Memory B cell (primary cell): ENCODE results near the gene SH3BGRL.
A peak's percentile ranks its signal among the peaks of the same experiment; 100 is the strongest.

Experiments used
- ATAC-seq: fragments of 150-1000 bp; cut with Tn5 transposase; 2 replicates; pipeline ENCODE4 v1.10.0; 2021; ENCODE audit warnings: low read depth, mild to moderate bottlenecking, moderate library complexity
- DNase-seq, 2 donors: peaks; one replicate each; pipeline ENCODE4 v3.0.0; 2022; ENCODE audit warnings: low spot score in 2 of 2
- H3K27ac Mint-ChIP-seq: one replicate; pipeline ENCODE4 v1.8.0; 2022; ENCODE audit warnings: mild to moderate bottlenecking, moderate library complexity, mixed read lengths
- H3K27me3 Mint-ChIP-seq: one replicate; pipeline ENCODE4 v1.8.0; 2022; ENCODE audit warnings: mixed read lengths
- H3K36me3 Mint-ChIP-seq: one replicate; pipeline ENCODE4 v1.8.0; 2022; ENCODE audit warnings: mild to moderate bottlenecking, mixed read lengths
- H3K4me1 Mint-ChIP-seq: one replicate; pipeline ENCODE4 v1.8.0; 2022; ENCODE audit warnings: mixed read lengths
- H3K4me3 Mint-ChIP-seq: one replicate; pipeline ENCODE4 v1.8.0; 2022; ENCODE audit warnings: mild to moderate bottlenecking, moderate library complexity, mixed read lengths
- H3K9me3 Mint-ChIP-seq: one replicate; pipeline ENCODE4 v1.8.0; 2022; ENCODE audit warnings: mixed read lengths

SH3BGRL gene

GRCh38 chrX:81232218-81232617 lies 30.3 kb downstream of the SH3BGRL start:
- Mint-ChIP-seq H3K36me3 (peaks cover 25% of the 10 kb centered on the region), H3K27me3 (no peaks in the 10 kb centered on the region)

DNA sequence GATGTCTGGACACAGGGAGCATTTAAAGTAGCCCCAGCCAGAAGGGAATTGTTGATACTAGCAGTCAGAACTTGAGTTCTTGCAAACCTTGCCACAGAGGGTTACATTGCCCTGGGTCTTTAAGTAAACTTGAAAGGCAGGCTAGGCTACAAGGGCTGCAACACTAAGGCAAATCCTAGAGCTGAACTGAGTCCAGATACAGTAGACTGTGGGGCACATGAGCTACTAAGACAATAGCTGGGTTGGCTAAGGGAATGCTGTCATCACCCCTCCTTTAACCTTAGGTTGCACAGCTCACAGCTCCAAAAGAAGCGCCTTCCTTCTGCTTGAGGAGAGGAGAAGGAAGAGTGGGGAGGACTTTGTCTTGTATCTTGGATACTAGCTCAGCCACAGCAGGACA lies 35.6 kb downstream of the SH3BGRL start:
- Mint-ChIP-seq H3K36me3 (peaks cover 37% of the 10 kb centered on the region), H3K4me1 (peaks cover 6% of the 10 kb centered on the region), H3K27ac (no peak overlapping the region), H3K27me3 (no peaks in the 10 kb centered on the region), H3K4me3 (no peak overlapping the region), H3K9me3 (peaks cover 2% of the 10 kb centered on the region)
- DNase-seq (no peak), ATAC-seq (no peak)

More at GRCh38 chrX:81232218-81232617, 30.3 kb downstream of the SH3BGRL start:
- no peak for ATAC-seq
- Mint-ChIP-seq H3K27ac (no peak overlapping the region), H3K9me3 (no peaks in the 10 kb centered on the region), H3K4me1 (peaks cover 16% of the 10 kb centered on the region), H3K4me3 (no peak overlapping the region)
- no peak for DNase-seq

DNA sequence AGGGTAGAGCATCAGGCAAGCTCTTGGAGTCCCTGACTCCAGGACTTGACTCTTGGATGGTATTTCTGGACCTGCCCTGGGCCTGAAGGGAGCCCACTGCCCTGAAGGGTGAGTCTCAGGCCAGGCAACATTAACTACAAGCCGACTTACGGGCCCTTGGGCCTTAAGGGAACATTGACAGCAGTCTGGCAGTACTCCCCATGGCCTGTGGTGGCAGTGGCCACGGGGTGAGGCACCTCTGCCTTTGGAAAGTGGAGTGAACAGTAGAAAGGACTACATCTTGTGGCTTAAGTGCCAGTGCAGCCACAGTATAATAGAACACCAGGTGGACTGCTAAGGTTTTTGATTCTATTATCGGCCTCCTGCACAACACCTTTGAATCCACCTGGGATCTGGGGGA lies 36.3 kb downstream of the SH3BGRL start:
- Mint-ChIP-seq H3K4me1 (peaks cover 9% of the 10 kb centered on the region), H3K27ac (no peak overlapping the region), H3K9me3 (peaks cover 2% of the 10 kb centered on the region), H3K36me3 (peaks cover 41% of the 10 kb centered on the region), H3K4me3 (no peak overlapping the region), H3K27me3 (no peaks in the 10 kb centered on the region)
- no peak for ATAC-seq
- no peak for DNase-seq

DNA sequence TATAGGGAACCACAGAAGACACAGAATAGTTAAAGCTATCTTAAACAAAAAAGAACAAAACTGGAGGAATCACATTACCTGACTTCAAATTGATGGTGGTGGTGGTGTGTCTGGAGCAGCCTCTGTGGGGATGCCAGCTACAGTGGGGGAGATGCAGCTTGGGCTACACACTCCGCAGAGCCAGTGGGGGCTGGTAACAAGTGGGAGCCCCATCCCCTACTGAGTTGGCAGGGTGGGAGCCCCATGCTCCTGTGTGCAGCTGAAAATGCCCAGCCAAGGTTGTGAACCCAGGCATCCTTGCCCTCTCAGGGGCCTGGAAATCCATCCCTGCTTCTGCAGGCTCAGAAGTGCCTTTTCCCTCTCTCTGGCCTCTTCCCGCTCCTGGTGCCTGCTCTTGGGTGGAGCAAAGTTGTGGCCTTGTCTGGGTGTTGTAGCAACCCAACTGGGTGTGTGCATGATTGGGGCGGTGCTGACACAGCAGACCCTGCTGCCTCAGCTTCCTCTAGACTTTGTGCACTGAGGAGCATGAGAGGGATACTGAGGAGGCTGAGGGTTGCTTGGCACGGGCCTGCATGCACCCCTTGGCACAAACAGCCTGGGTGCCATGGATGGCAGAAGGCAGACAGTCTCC lies 38.9 kb downstream of the SH3BGRL start:
- Mint-ChIP-seq H3K27me3 (no peaks in the 10 kb centered on the region), H3K27ac (no peak overlapping the region), H3K36me3 (peaks cover 35% of the 10 kb centered on the region), H3K4me3 (no peak overlapping the region), H3K9me3 (peaks cover 2% of the 10 kb centered on the region), H3K4me1 (peaks cover 8% of the 10 kb centered on the region)
- DNase-seq: no peak
- no peak for ATAC-seq

- Mint-ChIP-seq H3K36me3 (peaks cover 33% of the 10 kb centered on the region), H3K27me3 (no peaks in the 10 kb centered on the region), H3K27ac (no peak overlapping the region), H3K9me3 (peaks cover 2% of the 10 kb centered on the region), H3K4me1 (peaks cover 11% of the 10 kb centered on the region), H3K4me3 (no peak overlapping the region)
- DNase-seq: no peak
- ATAC-seq: no peak
These were observed 39.9 kb downstream of the SH3BGRL start for GRCh38 chrX:81241753-81242152.

DNA sequence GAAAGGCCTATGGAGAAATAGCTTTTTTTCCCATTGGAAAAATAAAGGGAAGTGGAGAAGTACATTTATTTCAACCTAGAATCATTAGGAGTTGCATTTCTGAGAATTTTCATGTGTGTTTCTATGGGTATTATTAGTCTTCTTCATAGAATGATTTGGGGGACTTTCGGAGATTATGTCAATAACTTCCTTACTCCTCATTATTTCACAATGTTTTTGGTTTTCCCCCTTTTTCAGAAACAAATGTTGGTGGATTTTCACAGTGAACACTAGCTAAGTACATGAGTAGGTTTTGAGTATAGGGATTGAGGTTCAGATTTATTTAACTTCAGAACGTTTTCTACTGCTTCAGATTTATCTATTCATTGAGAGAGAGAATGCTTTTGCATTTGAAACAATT lies 54.0 kb downstream of the SH3BGRL start:
- Mint-ChIP-seq H3K9me3 (no peaks in the 10 kb centered on the region), H3K36me3 (peaks cover 3% of the 10 kb centered on the region), H3K27me3 (no peaks in the 10 kb centered on the region), H3K4me1 (peaks cover 3% of the 10 kb centered on the region), H3K4me3 (no peak overlapping the region), H3K27ac (no peak overlapping the region)
- no peak for ATAC-seq
- DNase-seq: no peak

DNA sequence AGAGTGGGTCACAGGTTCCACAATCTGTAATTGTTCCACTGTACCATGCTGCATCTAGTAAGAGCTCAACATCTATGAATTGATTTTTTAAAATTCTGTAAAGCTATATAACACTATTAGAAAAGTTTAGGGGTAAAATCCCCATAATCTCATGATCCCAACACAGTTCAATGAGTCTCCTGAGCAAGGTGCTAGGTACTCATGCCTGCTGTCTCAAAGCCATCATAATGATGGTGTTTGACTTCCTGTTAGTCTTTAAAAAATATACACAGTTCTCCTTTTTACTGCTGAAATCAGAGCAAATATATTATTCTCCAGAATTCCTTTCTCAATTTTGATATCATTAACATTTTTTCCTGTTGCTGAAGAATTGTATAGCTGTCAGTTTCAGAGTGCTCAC lies 55.9 kb downstream of the SH3BGRL start:
- H3K4me3 Mint-ChIP-seq: no peak overlapping the region
- H3K27ac Mint-ChIP-seq: peak overlapping the region; percentile 31
- peak; percentile 53 for ATAC-seq
- H3K27me3 Mint-ChIP-seq: no peaks in the 10 kb centered on the region
- peaks cover 3% of the 10 kb centered on the region for H3K36me3 Mint-ChIP-seq
- H3K9me3 Mint-ChIP-seq: no peaks in the 10 kb centered on the region
- peaks cover 7% of the 10 kb centered on the region for H3K4me1 Mint-ChIP-seq
- no peak for DNase-seq

DNA sequence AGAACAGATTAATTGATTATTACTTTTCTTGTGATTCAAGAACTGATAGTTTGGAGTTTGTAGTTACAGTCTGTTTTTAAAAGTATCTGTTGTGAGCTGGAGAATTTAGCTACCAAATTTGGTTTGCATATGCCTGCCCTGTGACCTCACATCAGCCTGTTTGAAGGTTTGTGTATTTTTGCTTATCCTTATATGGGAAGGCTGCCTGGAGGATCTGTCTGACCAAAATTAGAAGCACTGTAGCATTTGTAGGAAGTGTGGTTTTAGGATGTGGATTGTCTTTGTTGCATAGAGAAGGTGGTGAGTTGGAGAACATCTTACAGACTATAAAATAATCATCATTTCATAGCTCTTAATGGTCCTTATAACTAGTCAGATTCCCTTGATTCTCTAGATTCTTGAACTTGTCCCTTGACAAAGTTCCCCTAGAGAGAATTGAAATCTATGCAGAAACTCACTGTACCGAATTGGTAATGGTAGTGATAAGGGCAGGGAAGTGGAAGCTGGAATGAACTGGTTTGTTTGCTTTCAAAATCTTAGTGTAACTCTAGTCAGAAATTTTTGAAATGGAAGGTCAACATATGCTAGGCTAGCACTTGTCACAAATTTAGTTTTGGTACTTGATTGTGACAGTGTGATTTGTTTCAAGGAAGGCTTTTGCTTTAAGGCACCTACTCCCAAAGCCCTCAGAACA lies 57.3 kb downstream of the SH3BGRL start:
- DNase-seq: no peak
- Mint-ChIP-seq H3K27ac (peak overlapping the region; percentile 31), H3K4me3 (no peak overlapping the region), H3K9me3 (no peaks in the 10 kb centered on the region), H3K36me3 (peaks cover 5% of the 10 kb centered on the region), H3K4me1 (peaks cover 10% of the 10 kb centered on the region), H3K27me3 (no peaks in the 10 kb centered on the region)
- ATAC-seq: no peak

GRCh38 chrX:81259714-81260395 lies 58.0 kb downstream of the SH3BGRL start:
- DNase-seq (no peak), ATAC-seq (no peak)

DNA sequence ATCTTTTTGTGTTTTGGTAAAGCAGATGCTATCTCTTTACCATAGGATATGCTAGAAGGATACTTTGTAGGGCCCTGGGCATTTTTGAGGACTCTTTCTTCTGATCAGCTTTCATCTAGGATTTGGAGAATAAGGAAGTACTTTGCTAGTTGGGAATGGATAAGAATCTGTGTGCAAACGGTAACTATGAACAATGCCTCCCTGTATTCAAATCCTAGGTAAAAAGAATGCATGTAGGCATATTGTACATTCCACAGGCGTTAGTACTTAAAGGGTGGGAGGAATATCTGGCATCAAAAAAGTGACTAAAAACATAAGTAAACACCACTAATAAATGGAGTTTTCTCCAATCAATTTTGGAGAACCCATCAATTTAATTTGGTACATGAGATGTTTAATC lies 59.7 kb downstream of the SH3BGRL start:
- peak overlapping the region; percentile 47 for H3K27ac Mint-ChIP-seq
- no peaks in the 10 kb centered on the region for H3K27me3 Mint-ChIP-seq
- ATAC-seq (no peak), DNase-seq (no peak)
- H3K9me3 Mint-ChIP-seq: no peaks in the 10 kb centered on the region
- H3K36me3 Mint-ChIP-seq: peaks cover 12% of the 10 kb centered on the region
- H3K4me3 Mint-ChIP-seq: no peak overlapping the region
- peaks cover 21% of the 10 kb centered on the region for H3K4me1 Mint-ChIP-seq

More at GRCh38 chrX:81259714-81260395, 58.0 kb downstream of the SH3BGRL start:
- Mint-ChIP-seq H3K4me3 (no peak overlapping the region), H3K4me1 (peaks cover 12% of the 10 kb centered on the region), H3K36me3 (peaks cover 5% of the 10 kb centered on the region), H3K27ac (no peak overlapping the region), H3K9me3 (no peaks in the 10 kb centered on the region), H3K27me3 (no peaks in the 10 kb centered on the region)

GRCh38 chrX:81263059-81263458 lies 61.2 kb downstream of the SH3BGRL start:
- peaks cover 28% of the 10 kb centered on the region for H3K4me1 Mint-ChIP-seq
- H3K4me3 Mint-ChIP-seq: no peak overlapping the region
- no peaks in the 10 kb centered on the region for H3K9me3 Mint-ChIP-seq
- H3K27me3 Mint-ChIP-seq: no peaks in the 10 kb centered on the region
- ATAC-seq: no peak
- no peak for DNase-seq
- peaks cover 18% of the 10 kb centered on the region for H3K36me3 Mint-ChIP-seq
- H3K27ac Mint-ChIP-seq: peak overlapping the region; percentile 42

GRCh38 chrX:81278616-81279015 lies 76.7 kb downstream of the SH3BGRL start:
- DNase-seq (no peak), ATAC-seq (no peak)
- no peak overlapping the region for H3K27ac Mint-ChIP-seq
- peaks cover 27% of the 10 kb centered on the region for H3K36me3 Mint-ChIP-seq
- no peaks in the 10 kb centered on the region for H3K4me1 Mint-ChIP-seq
- H3K27me3 Mint-ChIP-seq: no peaks in the 10 kb centered on the region
- H3K4me3 Mint-ChIP-seq: no peak overlapping the region
- H3K9me3 Mint-ChIP-seq: peaks cover 6% of the 10 kb centered on the region

GRCh38 chrX:81280148-81280547 lies 78.2 kb downstream of the SH3BGRL start:
- no peaks in the 10 kb centered on the region for H3K4me1 Mint-ChIP-seq
- H3K27ac Mint-ChIP-seq: no peak overlapping the region
- DNase-seq (no peak), ATAC-seq (no peak)
- peaks cover 11% of the 10 kb centered on the region for H3K9me3 Mint-ChIP-seq
- no peak overlapping the region for H3K4me3 Mint-ChIP-seq
- no peaks in the 10 kb centered on the region for H3K27me3 Mint-ChIP-seq
- H3K36me3 Mint-ChIP-seq: peaks cover 37% of the 10 kb centered on the region

- no peak overlapping the region for H3K4me3 Mint-ChIP-seq
- peaks cover 12% of the 10 kb centered on the region for H3K9me3 Mint-ChIP-seq
- DNase-seq: no peak
- peaks cover 28% of the 10 kb centered on the region for H3K36me3 Mint-ChIP-seq
- no peaks in the 10 kb centered on the region for H3K4me1 Mint-ChIP-seq
- H3K27me3 Mint-ChIP-seq: no peaks in the 10 kb centered on the region
- ATAC-seq: no peak
- no peak overlapping the region for H3K27ac Mint-ChIP-seq
These were observed 84.2 kb downstream of the SH3BGRL start for GRCh38 chrX:81286075-81286474.
